Hippocampal formation (tissue), 2 donors: ENCODE results near the gene TRIM6.
"Not testable (repeated sequence)": the region's sequence is repeated elsewhere in the genome, so short reads cannot be mapped to it uniquely, and the experiment has no call there.

Experiments used
- DNase-seq, 2 donors: peaks; one replicate each; lab custom pipeline; 2025; lab: John Stamatoyannopoulos, UW

Gene TRIM6

DNA sequence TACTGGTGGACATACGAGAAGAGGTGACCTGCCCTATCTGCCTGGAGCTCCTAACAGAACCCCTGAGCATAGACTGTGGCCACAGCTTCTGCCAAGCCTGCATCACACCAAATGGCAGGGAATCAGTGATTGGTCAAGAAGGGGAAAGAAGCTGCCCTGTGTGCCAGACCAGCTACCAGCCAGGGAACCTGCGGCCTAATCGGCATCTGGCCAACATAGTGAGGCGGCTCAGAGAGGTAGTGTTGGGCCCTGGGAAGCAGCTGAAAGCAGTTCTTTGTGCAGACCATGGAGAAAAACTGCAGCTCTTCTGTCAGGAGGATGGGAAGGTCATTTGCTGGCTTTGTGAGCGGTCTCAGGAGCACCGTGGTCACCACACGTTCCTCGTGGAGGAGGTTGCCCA lies 6.9 kb downstream of the TRIM6 start:
- no peak for DNase-seq

DNA sequence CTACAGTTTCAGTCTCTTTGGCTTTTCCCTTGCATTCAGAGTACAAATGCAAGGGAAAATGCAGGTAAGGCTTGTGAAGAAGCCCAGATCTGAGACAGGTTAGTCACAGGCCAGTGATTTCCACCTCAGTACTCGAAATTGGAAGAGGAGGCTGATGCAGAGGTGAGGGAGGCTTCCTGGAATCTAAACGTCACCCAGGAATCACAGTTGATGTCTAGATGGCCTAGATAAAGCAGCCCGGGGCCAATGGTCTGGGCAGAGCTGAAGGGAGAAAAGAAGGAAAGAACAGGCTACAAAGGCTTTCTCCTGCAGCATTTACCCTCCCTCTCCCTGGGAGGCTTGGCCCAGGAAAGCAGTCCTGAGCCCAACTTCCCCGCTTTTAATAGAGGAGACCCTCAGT lies 8.5 kb downstream of the TRIM6 start:
- DNase-seq, result no peak

DNA sequence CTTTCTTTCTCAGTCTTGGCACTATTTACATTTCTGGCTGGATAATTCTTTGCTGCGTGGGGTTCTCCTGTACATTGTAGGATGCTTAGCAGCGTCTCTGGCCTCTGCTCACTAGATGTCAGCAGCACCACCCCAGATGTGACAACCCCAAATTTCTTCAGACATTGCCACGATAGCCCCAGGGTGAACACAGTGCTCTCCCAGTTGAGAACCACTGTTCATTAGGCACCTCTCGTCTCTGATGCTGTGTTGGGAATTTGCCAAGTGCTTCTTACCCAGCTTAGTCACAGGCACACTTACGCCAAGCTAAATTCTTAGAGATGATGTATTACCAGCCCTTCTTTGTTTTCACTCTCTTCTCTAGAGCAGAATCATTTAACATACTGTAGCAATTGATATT lies 9.4 kb downstream of the TRIM6 start:
- DNase-seq, result no peak

DNA sequence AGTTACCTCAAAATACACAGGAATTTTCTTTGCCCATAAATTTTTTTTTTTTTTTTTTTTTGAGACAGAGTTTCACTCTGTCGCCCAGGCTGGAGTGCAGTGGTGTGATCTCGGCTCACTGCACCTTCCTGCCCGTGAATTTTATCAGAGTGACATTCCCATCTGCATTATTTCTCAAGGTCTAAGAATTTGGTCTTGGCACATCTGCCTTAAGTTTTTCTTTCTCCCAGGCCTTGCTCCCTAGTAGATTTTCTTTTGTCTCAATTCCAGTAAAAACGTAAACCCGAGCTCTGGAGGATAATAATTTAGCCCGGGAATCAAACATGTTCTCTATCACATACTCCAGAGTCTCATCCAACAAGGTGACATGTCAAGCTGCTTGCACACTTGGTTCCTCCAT lies 12.4 kb downstream of the TRIM6 start:
- no peak for DNase-seq

DNA sequence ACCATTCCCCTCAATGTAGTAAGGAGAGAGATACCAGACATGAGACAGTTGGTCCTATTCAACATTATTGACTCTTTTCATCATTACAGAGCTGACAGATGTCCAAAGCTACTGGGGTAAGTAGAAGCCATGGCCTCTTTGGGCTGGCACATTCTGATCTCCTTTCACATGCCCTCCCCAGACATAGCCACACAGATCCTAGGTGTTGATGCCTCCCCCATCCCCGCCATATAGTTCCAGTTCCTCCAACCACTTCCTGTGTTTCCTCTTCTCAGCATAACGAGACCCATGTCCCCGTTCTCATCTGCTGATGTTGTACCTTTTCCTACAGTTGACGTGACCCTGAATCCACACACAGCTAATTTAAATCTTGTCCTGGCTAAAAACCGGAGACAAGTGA lies 14.0 kb downstream of the TRIM6 start:
- DNase-seq, result no peak

DNA sequence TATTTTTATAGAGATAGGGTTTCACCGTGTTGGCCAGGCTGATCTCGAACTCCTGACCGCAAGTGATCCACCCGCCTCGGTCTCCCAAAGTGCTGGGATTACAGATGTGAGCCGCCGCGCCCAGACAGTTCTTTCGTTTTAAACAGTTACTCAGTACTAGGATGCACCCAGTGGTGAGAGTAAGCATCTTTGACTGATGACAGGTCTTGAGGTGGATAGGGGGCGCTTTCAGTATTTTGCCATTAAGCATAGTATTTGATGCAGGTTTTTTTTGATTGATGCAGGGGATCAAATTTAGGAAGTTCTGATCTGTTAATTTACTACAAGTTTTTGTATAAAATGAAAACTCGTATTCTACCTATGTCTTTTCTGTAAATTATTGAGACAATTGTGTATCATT lies 15.2 kb downstream of the TRIM6 start:
- DNase-seq, result no peak

DNA sequence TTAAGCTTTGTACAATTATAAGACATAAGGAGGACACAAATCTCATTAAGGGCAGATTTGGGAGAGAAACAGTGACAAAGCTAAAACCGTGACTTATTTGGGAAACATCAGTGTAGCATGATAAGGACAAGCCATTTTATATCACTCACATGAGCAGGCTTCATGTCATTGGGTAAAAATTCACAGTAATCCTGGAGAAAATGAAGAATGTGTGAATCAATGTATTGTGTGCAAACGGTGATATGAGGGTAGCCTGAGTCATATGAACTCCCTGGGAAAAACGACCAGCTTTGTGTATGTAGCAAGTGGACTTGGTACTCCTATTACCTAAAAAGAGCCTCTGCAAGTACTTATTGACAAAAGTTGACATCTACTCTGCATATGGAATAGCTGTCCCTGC lies 22.4 kb downstream of the TRIM6 start:
- DNase-seq, result no peak

DNA sequence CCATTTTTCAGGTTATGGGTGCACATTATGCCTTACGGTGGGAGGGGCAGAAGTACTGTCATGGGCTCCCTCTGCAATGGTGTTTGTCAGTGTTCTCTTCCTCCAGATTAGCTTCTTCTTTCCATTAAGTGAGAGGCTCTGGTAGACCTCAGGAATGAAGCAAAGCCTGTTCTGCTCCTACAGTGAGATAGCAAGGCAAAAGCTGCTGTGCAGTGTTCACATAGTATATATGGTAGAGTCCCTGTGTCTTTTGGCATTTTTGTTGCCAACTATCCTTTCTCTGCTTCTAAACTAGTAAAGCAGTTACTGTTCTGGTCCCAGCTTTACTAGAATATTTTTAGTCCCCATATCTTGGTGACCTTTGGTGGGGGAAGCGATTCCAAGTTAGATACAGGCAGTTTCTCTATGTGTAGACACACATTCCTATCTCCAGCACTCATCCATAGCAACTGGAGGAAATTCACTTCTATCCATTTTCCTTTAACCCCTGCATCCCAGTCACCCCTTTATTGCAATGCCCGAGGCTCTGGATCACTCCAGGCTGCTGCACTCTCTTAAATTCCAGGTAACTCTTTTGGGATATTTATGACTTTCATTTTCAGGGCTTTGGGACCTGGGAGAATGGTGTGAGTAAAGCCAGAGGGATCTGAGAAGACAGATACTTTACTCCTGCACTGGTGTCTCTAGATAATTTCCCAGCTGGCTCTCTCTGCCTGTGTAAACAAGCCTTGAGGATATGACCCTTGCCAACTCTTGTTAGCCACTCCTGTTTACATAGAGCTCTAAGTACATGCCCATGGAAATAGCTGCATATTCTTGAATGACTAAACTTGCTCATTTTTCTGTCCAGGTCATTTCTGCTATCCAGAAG lies 24.4 kb downstream of the TRIM6 start:
- DNase-seq, result no peak

DNA sequence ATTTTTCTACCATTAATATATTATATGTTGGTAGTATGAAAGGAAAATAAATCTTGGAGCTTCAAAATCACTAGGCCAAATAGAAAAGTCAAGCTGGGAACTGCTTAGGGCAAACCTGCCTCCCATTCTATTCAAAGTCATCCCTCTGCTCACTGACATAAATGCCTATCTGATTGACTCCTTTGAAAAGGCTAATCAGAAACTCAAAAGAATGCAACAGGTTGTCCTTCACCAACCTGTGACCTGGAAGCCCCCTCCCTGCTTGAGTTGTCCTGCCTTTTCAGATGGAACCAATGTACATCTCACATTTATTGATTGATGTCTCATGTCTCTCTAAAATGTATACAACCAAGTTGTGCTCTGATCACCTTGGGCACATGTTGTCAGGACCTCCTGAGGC lies 25.1 kb downstream of the TRIM6 start:
- no peak for DNase-seq

DNA sequence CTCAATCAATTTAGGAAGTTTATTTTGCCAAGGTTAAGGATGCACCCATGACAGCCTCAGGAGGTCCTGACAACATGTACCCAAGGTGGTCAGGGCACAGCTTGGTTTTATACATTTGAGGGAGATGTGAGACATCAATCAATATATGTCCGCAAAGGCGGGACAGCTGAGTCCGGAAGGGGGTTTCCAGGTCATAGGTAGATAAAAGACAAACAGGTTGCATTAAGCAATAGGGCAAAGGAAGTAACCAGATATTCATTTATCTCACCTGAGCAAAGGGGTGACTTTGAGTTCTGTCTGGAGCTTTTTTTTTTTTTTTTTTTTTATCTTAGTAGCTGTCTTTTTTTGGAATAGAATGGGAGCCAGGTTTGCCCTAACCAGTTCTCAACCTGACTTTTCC lies 26.4 kb downstream of the TRIM6 start:
- no peak for DNase-seq

DNA sequence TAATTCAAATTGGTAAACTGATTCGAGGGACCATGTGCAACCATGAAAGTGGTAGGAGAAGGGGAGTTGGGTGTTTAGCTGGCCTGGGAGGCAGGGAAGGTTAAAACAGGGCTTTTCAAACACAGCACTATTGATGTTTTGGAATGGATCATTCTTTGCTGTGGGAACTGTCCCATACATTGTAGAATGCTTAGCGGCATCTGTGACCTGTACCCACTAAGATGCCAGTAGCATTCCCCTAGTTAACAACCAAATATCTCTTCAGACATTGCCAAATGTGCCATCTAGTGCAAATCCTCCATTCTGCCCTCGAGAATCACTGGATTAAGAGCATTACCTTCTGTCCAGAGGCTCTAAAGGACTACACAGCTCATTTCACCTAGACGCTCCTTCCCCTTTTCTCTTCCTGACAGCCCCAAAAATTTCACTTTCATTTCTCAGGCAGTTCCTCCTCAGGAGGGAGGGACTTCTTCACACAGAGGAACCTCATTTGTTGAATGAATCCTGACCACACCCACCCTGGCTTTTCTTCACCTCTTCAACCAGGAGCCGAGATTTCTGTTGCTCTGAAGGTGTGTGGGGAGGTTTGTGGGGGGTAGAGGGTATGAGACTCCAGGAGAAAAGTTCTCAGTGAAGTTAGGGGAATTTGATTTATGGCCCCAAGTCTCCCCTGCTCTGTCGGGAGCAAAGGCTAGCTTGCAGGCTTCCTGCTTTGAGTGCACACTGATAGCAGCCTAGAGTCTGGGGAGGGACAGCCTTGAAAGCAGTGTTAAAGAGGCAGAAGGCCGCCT lies 28.2 kb downstream of the TRIM6 start, which contains the start of gene TRIM34:
TRIM34 (plus strand) TSS at position 513 of the 791 bp plus-strand sequence. CDS start 7,331 bp downstream, outside the sequence.
- peak; percentile 12 to 50 for DNase-seq

DNA sequence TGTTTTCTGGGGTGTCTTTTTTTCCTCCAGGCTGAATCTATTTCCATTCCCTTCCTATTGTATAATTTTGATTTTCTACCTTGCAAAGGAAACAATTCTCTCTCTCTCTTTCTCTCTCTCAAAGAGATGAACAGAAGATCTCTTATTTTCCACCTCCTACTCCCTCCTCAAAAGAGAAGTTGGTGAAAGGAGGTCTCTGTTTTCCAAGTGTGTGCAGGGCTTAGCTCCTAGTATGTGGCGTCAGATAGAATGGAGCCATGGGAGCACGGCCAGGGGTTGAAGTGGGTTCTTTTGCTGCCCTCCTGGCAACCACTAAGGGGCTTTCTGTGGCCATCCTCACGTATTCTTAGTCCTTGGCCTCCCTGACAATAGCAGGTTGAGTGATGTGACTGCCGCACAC lies 28.8 kb downstream of the TRIM6 start:
- DNase-seq, result no peak

DNA sequence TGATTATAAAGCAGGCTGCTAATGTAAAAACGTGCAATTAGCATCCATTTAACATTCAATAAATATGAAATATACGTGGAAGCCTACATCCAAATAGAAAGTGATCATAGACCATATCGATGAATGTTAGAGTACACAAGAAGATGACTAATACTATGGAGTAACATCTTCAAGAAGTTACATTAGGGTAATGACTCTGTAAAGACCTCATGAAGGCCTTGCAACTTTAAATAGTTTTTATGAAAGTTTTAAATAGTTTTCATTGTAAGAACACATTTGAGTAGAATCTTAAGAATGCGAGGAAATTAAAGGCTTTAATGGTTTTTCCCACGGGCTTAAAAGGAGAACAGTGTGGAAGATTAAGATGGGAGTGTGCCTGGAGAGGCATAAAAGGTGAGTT lies 29.8 kb downstream of the TRIM6 start:
- DNase-seq, result no peak

DNA sequence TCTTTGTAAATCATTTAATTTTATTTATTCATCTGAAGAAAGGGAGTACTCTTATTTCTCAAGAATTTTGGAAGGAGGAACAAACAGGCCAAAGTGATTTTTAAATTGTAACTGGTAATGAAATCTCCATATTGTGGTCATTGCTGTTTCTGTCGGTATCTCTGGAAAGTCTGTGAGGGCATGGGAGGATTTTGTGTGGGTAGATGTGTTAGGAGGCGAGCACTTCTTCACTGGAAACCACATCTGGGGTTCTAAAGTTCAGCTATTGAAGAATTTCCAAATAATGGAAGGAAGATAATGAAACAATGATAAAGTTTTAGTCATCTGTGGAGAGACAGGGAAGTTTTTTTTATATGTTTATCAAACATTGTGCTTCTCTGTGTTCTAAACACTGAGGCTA lies 35.0 kb downstream of the TRIM6 start:
- DNase-seq, result no peak

DNA sequence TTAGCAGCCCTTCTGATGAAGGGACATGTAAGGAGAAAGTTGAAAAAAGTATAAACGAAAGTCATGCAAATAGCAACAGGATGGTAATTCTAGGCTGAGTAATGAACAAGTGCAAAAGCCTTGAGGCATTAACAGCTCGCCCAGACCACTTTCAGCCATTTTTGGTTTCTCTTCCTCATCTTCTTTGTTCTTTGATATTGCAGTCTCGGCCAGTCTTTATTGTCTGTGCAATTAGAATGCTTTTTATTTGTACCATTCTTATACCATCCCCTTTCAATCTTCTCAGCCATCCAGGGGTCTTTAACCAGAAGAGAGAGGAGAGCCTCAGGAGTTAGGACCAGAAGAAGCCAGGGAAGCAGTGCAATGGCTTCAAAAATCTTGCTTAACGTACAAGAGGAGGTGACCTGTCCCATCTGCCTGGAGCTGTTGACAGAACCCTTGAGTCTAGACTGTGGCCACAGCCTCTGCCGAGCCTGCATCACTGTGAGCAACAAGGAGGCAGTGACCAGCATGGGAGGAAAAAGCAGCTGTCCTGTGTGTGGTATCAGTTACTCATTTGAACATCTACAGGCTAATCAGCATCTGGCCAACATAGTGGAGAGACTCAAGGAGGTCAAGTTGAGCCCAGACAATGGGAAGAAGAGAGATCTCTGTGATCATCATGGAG lies 35.7 kb downstream of the TRIM6 start:
- DNase-seq, result no peak

DNA sequence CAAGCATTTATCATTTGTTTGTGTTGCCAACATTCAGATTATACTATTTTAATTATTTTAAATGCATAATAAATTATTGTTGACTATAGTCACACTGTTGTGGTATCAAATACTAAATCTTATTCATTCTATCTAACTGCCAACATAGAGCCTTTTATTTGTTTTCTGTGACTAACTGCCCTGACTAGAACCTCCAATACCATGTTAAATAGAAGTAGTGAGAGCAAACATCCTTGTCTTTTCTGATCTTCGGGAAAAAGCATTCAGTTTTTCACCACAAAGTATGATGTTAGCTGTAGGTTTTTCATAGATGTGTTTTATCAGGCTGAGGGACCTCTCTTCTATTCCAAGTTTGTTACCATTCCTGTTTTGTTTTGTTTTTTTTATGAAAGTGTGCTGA lies 43.5 kb downstream of the TRIM6 start:
- DNase-seq, result no peak

DNA sequence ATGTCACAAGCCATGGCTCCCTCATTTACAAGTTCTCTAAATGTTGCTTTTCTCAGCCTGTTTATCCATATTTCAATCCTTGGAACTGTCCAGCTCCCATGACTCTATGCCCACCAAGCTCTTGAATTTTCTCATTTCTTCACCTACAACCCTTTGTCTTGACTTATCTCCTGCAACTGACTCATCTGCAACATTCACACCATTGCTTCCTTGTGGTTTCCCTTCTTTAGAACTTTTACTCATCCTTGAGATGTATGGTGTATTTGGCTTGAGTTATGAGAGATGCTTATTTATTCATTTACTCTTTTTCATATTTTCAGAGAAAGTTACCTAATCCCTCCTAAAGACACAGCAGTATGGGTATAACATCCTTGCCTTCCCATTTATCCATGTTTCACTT lies 47.1 kb downstream of the TRIM6 start:
- DNase-seq, result no peak

DNA sequence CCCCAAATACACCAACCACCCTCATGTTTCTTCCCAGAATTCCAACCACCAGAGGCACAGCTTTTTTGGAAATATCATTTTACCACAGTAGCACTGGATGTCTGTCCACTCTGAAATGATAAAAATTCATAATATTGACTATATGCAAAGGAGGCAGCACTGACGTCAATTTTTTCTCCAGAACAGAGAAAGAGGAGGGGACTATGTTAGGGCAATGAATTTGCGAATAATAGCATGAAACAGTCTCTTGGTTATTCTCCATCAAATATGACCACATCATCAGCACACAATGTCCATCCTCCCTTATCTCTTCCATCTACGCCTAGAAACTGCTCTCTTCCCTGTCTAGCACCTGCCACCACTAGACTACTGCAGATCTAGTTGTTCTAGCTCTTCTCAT lies 49.7 kb downstream of the TRIM6 start:
- DNase-seq, result no peak

DNA sequence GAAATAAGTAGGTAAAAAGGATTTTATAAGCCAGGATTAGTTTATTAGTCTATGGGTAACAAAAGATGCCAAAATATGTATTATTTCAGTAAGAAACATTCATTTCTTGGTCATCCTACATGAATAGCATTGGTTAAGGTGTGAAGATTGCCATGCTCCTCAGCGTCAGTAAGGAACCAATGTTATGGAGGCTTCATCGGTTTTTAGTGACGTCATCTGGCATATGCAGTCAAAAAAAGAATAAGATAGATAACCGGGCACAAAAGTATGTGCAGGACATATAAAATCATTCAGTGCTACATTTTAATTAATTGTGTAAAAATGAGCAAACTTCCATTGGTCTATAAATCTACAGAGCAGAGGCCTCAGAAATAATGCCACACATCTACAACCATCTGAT lies 59.0 kb downstream of the TRIM6 start:
- DNase-seq, result no peak

DNA sequence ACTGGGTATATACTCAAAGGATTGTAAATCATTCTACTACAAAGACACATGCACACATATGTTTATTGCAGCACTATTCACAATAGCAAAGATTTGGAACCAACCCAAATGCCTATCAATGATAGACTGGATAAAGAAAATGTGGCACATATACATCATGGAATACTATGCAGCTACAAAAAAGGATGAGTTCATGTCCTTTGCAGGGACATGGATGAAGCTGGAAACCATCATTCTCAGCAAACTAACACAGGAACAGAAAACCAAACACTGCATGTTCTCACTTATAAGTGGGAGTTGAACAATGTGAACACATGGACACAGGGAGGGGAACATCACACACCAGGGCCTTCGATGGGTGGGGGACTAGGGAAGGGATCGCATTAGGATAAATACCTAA lies 60.5 kb downstream of the TRIM6 start:
- DNase-seq, result not testable (repeated sequence)

DNA sequence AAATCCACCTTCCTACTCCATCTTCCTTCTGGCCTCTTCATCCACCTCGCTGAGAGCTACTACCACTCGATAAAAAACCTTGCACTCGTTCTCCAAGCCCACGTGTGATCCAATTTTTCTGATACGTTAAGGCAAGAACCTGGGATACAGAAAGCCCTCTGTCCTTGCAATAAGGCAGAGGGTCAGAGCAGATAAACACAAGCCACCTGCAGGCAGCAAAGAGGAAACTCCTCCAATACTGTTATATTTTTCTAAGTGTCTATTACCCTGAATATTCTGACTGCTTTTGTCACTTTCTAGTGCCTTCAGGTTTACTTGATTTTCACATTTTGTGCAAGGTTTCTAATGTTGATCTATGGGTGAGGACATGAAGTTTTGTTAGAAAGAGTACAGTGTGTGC lies 61.9 kb downstream of the TRIM6 start:
- no peak for DNase-seq
